B cell (primary cell): ENCODE data around the gene TMEM126A.

ENCODE experiments used
- EZH2 ChIP-seq: IDR thresholded peaks from 2 replicates; pipeline ENCODE4 v1.6.1; 2012; ENCODE audit warnings: borderline replicate concordance, low read depth, mild to moderate bottlenecking, moderate library complexity, low read length; ENCODE audit not compliant: insufficient read depth, poor library complexity, severe bottlenecking
- TF ChIP-seq, protein P1 (sequence below): fragments of 200-600 bp; IDR thresholded peaks from one replicate; pipeline ENCODE4 v1.8.0; 2022; ENCODE audit warnings: antibody characterized with exemption, mild to moderate bottlenecking

DNA sequence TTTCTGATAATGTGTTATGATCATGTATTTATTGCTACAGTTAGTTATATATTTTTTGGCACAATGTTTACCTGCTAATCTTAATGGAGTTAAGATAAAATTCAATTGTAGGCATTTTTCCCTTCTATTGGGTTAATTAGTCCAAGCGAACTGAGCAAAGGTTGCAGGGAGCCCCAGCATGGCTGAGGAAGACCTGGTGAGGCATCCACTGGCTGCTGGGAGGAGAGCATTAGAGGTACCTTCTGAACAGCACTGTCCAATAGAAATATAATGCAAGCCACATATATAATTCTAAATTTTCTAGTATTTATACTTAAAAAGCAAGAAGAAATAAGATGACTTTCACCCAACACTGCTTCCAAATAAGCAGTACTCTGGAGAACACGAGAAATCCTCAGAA lies 689 bp upstream of the TMEM126A start:
- TF ChIP-seq, protein P1, sequence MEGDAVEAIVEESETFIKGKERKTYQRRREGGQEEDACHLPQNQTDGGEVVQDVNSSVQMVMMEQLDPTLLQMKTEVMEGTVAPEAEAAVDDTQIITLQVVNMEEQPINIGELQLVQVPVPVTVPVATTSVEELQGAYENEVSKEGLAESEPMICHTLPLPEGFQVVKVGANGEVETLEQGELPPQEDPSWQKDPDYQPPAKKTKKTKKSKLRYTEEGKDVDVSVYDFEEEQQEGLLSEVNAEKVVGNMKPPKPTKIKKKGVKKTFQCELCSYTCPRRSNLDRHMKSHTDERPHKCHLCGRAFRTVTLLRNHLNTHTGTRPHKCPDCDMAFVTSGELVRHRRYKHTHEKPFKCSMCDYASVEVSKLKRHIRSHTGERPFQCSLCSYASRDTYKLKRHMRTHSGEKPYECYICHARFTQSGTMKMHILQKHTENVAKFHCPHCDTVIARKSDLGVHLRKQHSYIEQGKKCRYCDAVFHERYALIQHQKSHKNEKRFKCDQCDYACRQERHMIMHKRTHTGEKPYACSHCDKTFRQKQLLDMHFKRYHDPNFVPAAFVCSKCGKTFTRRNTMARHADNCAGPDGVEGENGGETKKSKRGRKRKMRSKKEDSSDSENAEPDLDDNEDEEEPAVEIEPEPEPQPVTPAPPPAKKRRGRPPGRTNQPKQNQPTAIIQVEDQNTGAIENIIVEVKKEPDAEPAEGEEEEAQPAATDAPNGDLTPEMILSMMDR, result no peak
- TF ChIP-seq EZH2, result no peak
